GM04503 (cell line): ENCODE data around the gene LEUTX.
A peak's percentile ranks its signal among the peaks of the same experiment; 100 is the strongest.
"Not testable (repeated sequence)": the region's sequence is repeated elsewhere in the genome, so short reads cannot be mapped to it uniquely, and the experiment has no call there.

Experiments used
- DNase-seq: peaks from one replicate; pipeline ENCODE4 v3.0.0-alpha.2; 2012; ENCODE audit warnings: low read depth

The LEUTX gene

GRCh38 chr19:39788244-39788643 lies 9.6 kb downstream of the LEUTX start:
- no peak for DNase-seq

GRCh38 chr19:39792999-39793546 lies 14.4 kb downstream of the LEUTX start:
- DNase-seq = peak; percentile 45

GRCh38 chr19:39795001-39795400 lies 16.3 kb downstream of the LEUTX start:
- no peak for DNase-seq

- DNase-seq = no peak
Measured at GRCh38 chr19:39796000-39796498, 17.4 kb downstream of the LEUTX start.

- no peak for DNase-seq
Measured at GRCh38 chr19:39797083-39797482, 18.4 kb downstream of the LEUTX start.

- no peak for DNase-seq
Measured at GRCh38 chr19:39802958-39803357, 24.3 kb downstream of the LEUTX start.

GRCh38 chr19:39805104-39805503 lies 26.4 kb downstream of the LEUTX start:
- no peak for DNase-seq

- DNase-seq = no peak
Measured at GRCh38 chr19:39807846-39808364, 29.3 kb downstream of the LEUTX start.

GRCh38 chr19:39808688-39809087 lies 30.0 kb downstream of the LEUTX start:
- DNase-seq = not testable (repeated sequence)

GRCh38 chr19:39809368-39809767 lies 30.7 kb downstream of the LEUTX start:
- no peak for DNase-seq

GRCh38 chr19:39810424-39810823 lies 31.8 kb downstream of the LEUTX start:
- DNase-seq = no peak

GRCh38 chr19:39811064-39811463 lies 32.4 kb downstream of the LEUTX start:
- no peak for DNase-seq

GRCh38 chr19:39813264-39813993 lies 34.8 kb downstream of the LEUTX start:
- no peak for DNase-seq

- DNase-seq = not testable (repeated sequence)
Measured at GRCh38 chr19:39814111-39814510, 35.5 kb downstream of the LEUTX start.

GRCh38 chr19:39814595-39814994 lies 35.9 kb downstream of the LEUTX start:
- no peak for DNase-seq

GRCh38 chr19:39816287-39817048 lies 37.8 kb downstream of the LEUTX start:
- DNase-seq = no peak

- no peak for DNase-seq
Measured at GRCh38 chr19:39817888-39818561, 39.4 kb downstream of the LEUTX start.

- DNase-seq = no peak
Measured at GRCh38 chr19:39818626-39819097, 40.0 kb downstream of the LEUTX start.

GRCh38 chr19:39819786-39820185 lies 41.1 kb downstream of the LEUTX start:
- no peak for DNase-seq

- DNase-seq = no peak
Measured at GRCh38 chr19:39820696-39821095, 42.0 kb downstream of the LEUTX start.

- DNase-seq = no peak
Measured at GRCh38 chr19:39823686-39824085, 45.0 kb downstream of the LEUTX start.
